Fibroblast of skin of left biceps (primary cell): ENCODE results near the gene USP53.
"Not testable (repeated sequence)": the region's sequence is repeated elsewhere in the genome, so short reads cannot be mapped to it uniquely, and the experiment has no call there.

Experiments
- DNase-seq, 2 experiments: peaks; one replicate each; pipeline ENCODE4 v3.0.0-alpha.2; 2013; ENCODE audit warnings: low read depth in 2 of 2

The USP53 gene

GRCh38 chr4:119315036-119315435, 102.5 kb downstream of the USP53 start:
- no peak for DNase-seq

GRCh38 chr4:119317990-119318389, 105.5 kb downstream of the USP53 start:
- no peak for DNase-seq

- DNase-seq: no peak
Observed at GRCh38 chr4:119321921-119322687, 109.6 kb downstream of the USP53 start, which contains the start of gene FABP2. Gene FABP2 (minus strand): TSS chr4:119322138. CDS start chr4:119322102, 36 bp downstream.

DNA sequence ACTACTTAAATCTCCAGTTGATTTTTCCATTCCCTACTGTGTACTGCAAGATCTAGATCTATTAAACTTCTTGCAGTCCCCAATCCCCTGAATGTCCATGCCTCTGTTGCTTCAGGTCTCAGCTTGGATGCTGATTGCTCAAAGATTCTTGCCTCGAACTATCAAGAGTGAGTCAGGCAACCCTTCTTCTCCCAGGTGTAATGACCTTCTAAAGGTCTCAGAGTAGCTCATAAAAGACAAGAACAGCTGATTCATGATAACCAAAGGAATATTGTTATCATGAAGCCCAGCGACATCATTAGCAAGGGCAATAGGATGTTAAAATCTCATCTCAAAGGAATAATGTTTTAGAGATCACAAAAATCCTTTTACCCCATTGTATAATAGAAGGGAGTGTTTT, 116.2 kb downstream of the USP53 start:
- DNase-seq: no peak

- DNase-seq: no peak
Observed at GRCh38 chr4:119329835-119330620, 117.5 kb downstream of the USP53 start.

- not testable (repeated sequence) for DNase-seq
Observed at GRCh38 chr4:119336332-119336979, 123.9 kb downstream of the USP53 start.

GRCh38 chr4:119337010-119337409, 124.5 kb downstream of the USP53 start:
- DNase-seq: no peak

GRCh38 chr4:119339895-119340294, 127.4 kb downstream of the USP53 start:
- DNase-seq: not testable (repeated sequence)

- DNase-seq: not testable (repeated sequence)
Observed at GRCh38 chr4:119343293-119343692, 130.8 kb downstream of the USP53 start.
